ENCODE measurements around the gene NOC3L. TPM values are rescaled to one million over a fixed set of nuclear protein-coding genes. Genes with fewer than 3 reads are reported as not detected.
A peak's percentile ranks its signal among the peaks of the same experiment; 100 is the strongest.

The NOC3L gene
- total and polyA plus RNA-seq, 2 experiments from 2014 or later, result 23.4 to 29.9 TPM

- Histone ChIP-seq H3K9me3 (ENCODE audit: low read depth) (no peaks in the 10 kb centered on the region), H3K36me3 (ENCODE audit: low read depth) (no peaks in the 10 kb centered on the region), H3F3A (ENCODE audit: insufficient read depth) (peaks cover 13% of the 10 kb centered on the region; the same call in 1 of the 2 replicates), H3K9me2 (ENCODE audit: insufficient read depth) (no peaks in the 10 kb centered on the region), H2AFZ (no peak overlapping the region), H3K27ac (no peak overlapping the region), H4K20me1 (ENCODE audit: insufficient read depth) (no peaks in the 10 kb centered on the region), H3K9ac (no peak overlapping the region), H3K79me2 (ENCODE audit: insufficient read depth) (no peaks in the 10 kb centered on the region), H3K4me1 (ENCODE audit: insufficient read depth) (peaks cover 13% of the 10 kb centered on the region), H3K4me2 (ENCODE audit: unreplicated experiment) (no peak overlapping the region), H3K27me3 (replicated peaks; ENCODE audit: insufficient read depth) (no peaks in the 10 kb centered on the region), H3K4me3 (no peak overlapping the region)
- WGBS, 2 experiments (ENCODE audit: low coverage in 1 of 2, low lambda C conversion rate in 2 of 2, missing lambda C conversion rate in 2 of 2), result 20% methylated on average over 2 of the region's 2 CpGs
- TF ChIP-seq EZH2 (IDR thresholded peaks at IDR 0.05; ENCODE audit: insufficient read depth, poor library complexity, severe bottlenecking) (no peak), EZH2phosphoT487 (IDR thresholded peaks at IDR 0.05; ENCODE audit: insufficient read depth, low read depth) (no peak)
- DNase-seq, result peak; percentile 69
- in situ Hi-C loops (cut with MboI), result loop anchor here (10.0 kb wide), 1 partner anchor 406 kb away; no protein-coding TSS in a partner anchor
These were observed 42.3 kb downstream of the NOC3L start for GRCh38 chr10:94320285-94320914.

GRCh38 chr10:94316560-94316959 is 46.2 kb downstream of the NOC3L start:
- TF ChIP-seq EZH2phosphoT487 (IDR thresholded peaks at IDR 0.05; ENCODE audit: insufficient read depth, low read depth), result no peak
- no peak for TF ChIP-seq EZH2 (IDR thresholded peaks at IDR 0.05; ENCODE audit: insufficient read depth, poor library complexity, severe bottlenecking)
- Histone ChIP-seq H3K4me2 (ENCODE audit: unreplicated experiment) (peak overlapping the region; percentile 13), H3F3A (ENCODE audit: insufficient read depth) (peaks cover 13% of the 10 kb centered on the region; the same call in 1 of the 2 replicates), H2AFZ (no peak overlapping the region), H3K79me2 (ENCODE audit: insufficient read depth) (no peaks in the 10 kb centered on the region), H3K36me3 (ENCODE audit: low read depth) (no peaks in the 10 kb centered on the region), H3K9me3 (ENCODE audit: low read depth) (no peaks in the 10 kb centered on the region), H3K4me3 (no peak overlapping the region), H3K9me2 (ENCODE audit: insufficient read depth) (no peaks in the 10 kb centered on the region), H3K27me3 (replicated peaks; ENCODE audit: insufficient read depth) (no peaks in the 10 kb centered on the region), H3K9ac (no peak overlapping the region), H3K27ac (peak overlapping the region; percentile 48), H3K4me1 (ENCODE audit: insufficient read depth) (peaks cover 19% of the 10 kb centered on the region), H4K20me1 (ENCODE audit: insufficient read depth) (no peaks in the 10 kb centered on the region)
- in situ Hi-C loops (cut with MboI), result loop anchor here (10.0 kb wide), 2 partner anchors 232 to 492 kb away; no protein-coding TSS in a partner anchor
- WGBS, 2 experiments (ENCODE audit: low coverage in 1 of 2, low lambda C conversion rate in 2 of 2, missing lambda C conversion rate in 2 of 2), result 52 to 75% methylated on average over 1 of the region's 1 CpG
- DNase-seq, result peak; percentile 22

GRCh38 chr10:94315975-94316464 is 46.7 kb downstream of the NOC3L start:
- in situ Hi-C loops (cut with MboI), result loop anchor here (10.0 kb wide), 2 partner anchors 231 to 491 kb away; no protein-coding TSS in a partner anchor
- no peaks in the 10 kb centered on the region for H3K27me3 ChIP-seq (replicated peaks; ENCODE audit: insufficient read depth)
- TF ChIP-seq EZH2 (IDR thresholded peaks at IDR 0.05; ENCODE audit: insufficient read depth, poor library complexity, severe bottlenecking) (no peak), EZH2phosphoT487 (IDR thresholded peaks at IDR 0.05; ENCODE audit: insufficient read depth, low read depth) (no peak)
- no peak overlapping the region for H3K4me2 ChIP-seq (ENCODE audit: unreplicated experiment)
- H3K9me2 ChIP-seq (ENCODE audit: insufficient read depth), result no peaks in the 10 kb centered on the region
- peaks cover 19% of the 10 kb centered on the region for H3K4me1 ChIP-seq (ENCODE audit: insufficient read depth)
- H3K79me2 ChIP-seq (ENCODE audit: insufficient read depth), result no peaks in the 10 kb centered on the region
- 64 to 83% methylated on average over 3 of the region's 3 CpGs for WGBS, 2 experiments (ENCODE audit: low coverage in 1 of 2, low lambda C conversion rate in 2 of 2, missing lambda C conversion rate in 2 of 2)
- no peaks in the 10 kb centered on the region for H3K36me3 ChIP-seq (ENCODE audit: low read depth)
- no peaks in the 10 kb centered on the region for H4K20me1 ChIP-seq (ENCODE audit: insufficient read depth)
- peak; percentile 68 for DNase-seq
- H3F3A ChIP-seq (ENCODE audit: insufficient read depth), result peaks cover 10% of the 10 kb centered on the region; the same call in 1 of the 2 replicates
- no peak overlapping the region for H2AFZ ChIP-seq
- no peak overlapping the region for H3K4me3 ChIP-seq
- peak overlapping the region; percentile 48 for H3K27ac ChIP-seq
- no peaks in the 10 kb centered on the region for H3K9me3 ChIP-seq (ENCODE audit: low read depth)
- H3K9ac ChIP-seq, result peak overlapping the region; percentile 18; the same call in 1 of the 2 replicates

GRCh38 chr10:94315024-94315451 is 47.7 kb downstream of the NOC3L start:
- Histone ChIP-seq H3K4me3 (no peak overlapping the region), H3K27me3 (replicated peaks; ENCODE audit: insufficient read depth) (no peaks in the 10 kb centered on the region), H3K9me3 (ENCODE audit: low read depth) (no peaks in the 10 kb centered on the region), H3K4me2 (ENCODE audit: unreplicated experiment) (no peak overlapping the region), H4K20me1 (ENCODE audit: insufficient read depth) (no peaks in the 10 kb centered on the region), H3K36me3 (ENCODE audit: low read depth) (no peaks in the 10 kb centered on the region), H3K9ac (no peak overlapping the region), H3F3A (ENCODE audit: insufficient read depth) (0 out of 2 replicates have a peak, but pooled peaks cover 5% of the 10 kb centered on the region), H2AFZ (no peak overlapping the region), H3K4me1 (ENCODE audit: insufficient read depth) (peaks cover 19% of the 10 kb centered on the region), H3K79me2 (ENCODE audit: insufficient read depth) (no peaks in the 10 kb centered on the region), H3K9me2 (ENCODE audit: insufficient read depth) (no peaks in the 10 kb centered on the region), H3K27ac (0 out of 2 replicates have a peak overlapping the region, but pooled peaks have one; percentile 48)
- WGBS, 2 experiments (ENCODE audit: low coverage in 1 of 2, low lambda C conversion rate in 2 of 2, missing lambda C conversion rate in 2 of 2), result 35 to 36% methylated on average over 3 of the region's 3 CpGs
- in situ Hi-C loops (cut with MboI), result loop anchor here (10.0 kb wide), 2 partner anchors 230 to 490 kb away; no protein-coding TSS in a partner anchor
- DNase-seq, result peak; percentile 59
- TF ChIP-seq EZH2 (IDR thresholded peaks at IDR 0.05; ENCODE audit: insufficient read depth, poor library complexity, severe bottlenecking) (no peak), EZH2phosphoT487 (IDR thresholded peaks at IDR 0.05; ENCODE audit: insufficient read depth, low read depth) (no peak)
